Liver (tissue), 9 donors: ENCODE data around the gene NR4A2. TPM values are rescaled to one million over a fixed set of nuclear protein-coding genes. Genes with fewer than 3 reads are reported as not detected.

ENCODE experiments used
- DNase-seq: peaks from one replicate; pipeline ENCODE4 v3.0.0-alpha.2; 2017; ENCODE audit warnings: low spot score
- H3K27ac ChIP-seq, 2 donors: one replicate each; pipeline ENCODE4 v1.7.0; 2013; ENCODE audit warnings: inconsistent platforms in 2 of 2, low read length in 2 of 2, control low read depth in 1 of 2, low read depth in 1 of 2, mild to moderate bottlenecking in 1 of 2
- H3K27me3 ChIP-seq, 4 donors: one replicate each; pipeline versions ENCODE4 v1.6.1 to v1.7.0; 2013; ENCODE audit warnings: low read length in 3 of 4, inconsistent platforms in 1 of 4, mild to moderate bottlenecking in 1 of 4, moderate library complexity in 1 of 4; ENCODE audit not compliant: control insufficient read depth in 4 of 4, insufficient read depth in 4 of 4
- H3K36me3 ChIP-seq, 4 donors: one replicate each; pipeline versions ENCODE4 v1.6.1 to v1.7.0; 2013; ENCODE audit warnings: low read length in 3 of 4, mild to moderate bottlenecking in 3 of 4, low read depth in 1 of 4, moderate library complexity in 1 of 4; ENCODE audit not compliant: control insufficient read depth in 4 of 4, insufficient read depth in 3 of 4
- H3K4me1 ChIP-seq, 4 donors: one replicate each; pipeline versions ENCODE4 v1.6.1 to v1.7.0; 2013; ENCODE audit warnings: low read length in 3 of 4, mild to moderate bottlenecking in 3 of 4, moderate library complexity in 1 of 4; ENCODE audit not compliant: control insufficient read depth in 4 of 4, insufficient read depth in 4 of 4
- H3K4me3 ChIP-seq, 3 donors: one replicate each; pipeline versions ENCODE4 v1.6.1 to v1.7.0; 2013; ENCODE audit warnings: low read length in 3 of 3, control low read depth in 1 of 3, low read depth in 1 of 3, mild to moderate bottlenecking in 1 of 3
- H3K9ac ChIP-seq, 2 donors: one replicate each; pipeline ENCODE4 v1.7.0; 2013; ENCODE audit warnings: low read length in 2 of 2, mild to moderate bottlenecking in 2 of 2, moderate library complexity in 2 of 2, control low read depth in 1 of 2, low read depth in 1 of 2
- H3K9me3 ChIP-seq, 4 donors: one replicate each; pipeline versions ENCODE4 v1.6.1 to v1.7.0; 2013; ENCODE audit warnings: low read length in 3 of 4; ENCODE audit not compliant: control insufficient read depth in 4 of 4
- CTCF ChIP-seq: fragments of 150-350 bp; IDR thresholded peaks from 2 replicates; pipeline ENCODE4 v1.5.1; 2017; ENCODE audit warnings: improper control_type of control experiment, low read depth, low read length; ENCODE audit not compliant: missing input control
- FOXA1 ChIP-seq: IDR thresholded peaks from 2 replicates; pipeline ENCODE4 v1.6.1; 2016; ENCODE audit warnings: antibody characterized with exemption
- FOXA2 ChIP-seq: IDR thresholded peaks from 2 replicates; pipeline ENCODE4 v1.6.1; 2016; ENCODE audit warnings: antibody characterized with exemption
- HNF4A ChIP-seq, 2 donors: conservative IDR thresholded peaks; 2 replicates each; pipeline ENCODE4 v1.6.1; 2016; ENCODE audit warnings: antibody characterized with exemption in 2 of 2, mild to moderate bottlenecking in 2 of 2
- HNF4G ChIP-seq: IDR thresholded peaks from 2 replicates; pipeline ENCODE4 v1.6.1; 2016; ENCODE audit warnings: antibody characterized with exemption
- JUND ChIP-seq, 2 donors: IDR thresholded peaks; 2 replicates each; pipeline ENCODE4 v1.6.1; 2016; ENCODE audit warnings: antibody characterized with exemption in 2 of 2
- MAX ChIP-seq: IDR thresholded peaks from 2 replicates; pipeline ENCODE4 v1.6.1; 2016; ENCODE audit warnings: antibody characterized with exemption
- RAD21 ChIP-seq, 2 donors: IDR thresholded peaks; 2 replicates each; pipeline ENCODE4 v1.6.1; 2016; ENCODE audit warnings: antibody characterized with exemption in 2 of 2, mild to moderate bottlenecking in 2 of 2
- REST ChIP-seq: IDR thresholded peaks from 2 replicates; pipeline ENCODE4 v1.6.1; 2016; ENCODE audit warnings: antibody characterized with exemption, mild to moderate bottlenecking
- RXRA ChIP-seq, 2 donors: IDR thresholded peaks; 2 replicates each; pipeline ENCODE4 v1.6.1; 2017 to 2018; ENCODE audit warnings: antibody characterized with exemption in 2 of 2, mild to moderate bottlenecking in 1 of 2
- SP1 ChIP-seq: IDR thresholded peaks from 2 replicates; pipeline ENCODE4 v1.6.1; 2018; ENCODE audit warnings: antibody characterized with exemption, mild to moderate bottlenecking
- TAF1 ChIP-seq: conservative IDR thresholded peaks from 2 replicates; pipeline ENCODE4 v1.6.1; 2016; ENCODE audit warnings: antibody characterized with exemption, mild to moderate bottlenecking
- YY1 ChIP-seq: IDR thresholded peaks from 2 replicates; pipeline ENCODE4 v1.6.1; 2016; ENCODE audit warnings: antibody characterized with exemption, mild to moderate bottlenecking
- WGBS: extraction: QIAGEN DNeasy Blood & Tissue Kit; methylation state at CpG from one replicate; pipeline ENCODE4 v1.1.7; 2013; 5-methylcytosine and 5-hydroxymethylcytosine counted together
- polyA plus RNA-seq, 2 donors: library from polyadenylated mRNA; stranded (reverse) in 1 of 2; unstranded in 1 of 2; fragments of 200-250 nt in 1 of 2; fragments of >200 nt in 1 of 2; fragmentation: Nextera tagmentation in 1 of 2; extraction: Ambion mirVana in 1 of 2; gene quantifications; one replicate each; pipeline versions ENCODE4 v1.2.1 to v1.2.3, GENCODE V29; 2013 to 2015
- total RNA-seq, 2 donors: library from RNA; depleted of rRNA; stranded (reverse); fragments of >200 nt; gene quantifications; one replicate each; pipeline ENCODE4 v1.2.3, GENCODE V29; 2014
- donor health status: healthy.
- donor health status: healthy.
- donor health status: healthy.
- donor health status: healthy.
- donor health status: healthy.

NR4A2 gene
- total and polyA plus RNA-seq, 4 donors: 0.08 to 0.96 (median 0.25) TPM

GRCh38 chr2:156311976-156312375 is 20.5 kb downstream of the NR4A2 start:
- H3K4me1 ChIP-seq: peaks cover 0 to 8% (median 3%) of the 10 kb centered on the region in 4 donors
- no peak overlapping the region for H3K4me3 ChIP-seq
- no peaks in the 10 kb centered on the region for H3K9me3 ChIP-seq
- no peak for TF ChIP-seq FOXA2
- no peak for TF ChIP-seq RAD21 (IDR thresholded peaks at IDR 0.05)
- TF ChIP-seq TAF1: no peak
- TF ChIP-seq HNF4G: no peak
- TF ChIP-seq FOXA1: no peak
- TF ChIP-seq MAX: no peak
- no peak for TF ChIP-seq JUND (IDR thresholded peaks at IDR 0.05)
- no peak for TF ChIP-seq RXRA (IDR thresholded peaks at IDR 0.05)
- TF ChIP-seq REST: no peak
- TF ChIP-seq CTCF: no peak
- 86% methylated on average over 2 of the region's 2 CpGs for WGBS
- H3K9ac ChIP-seq: no peak overlapping the region
- H3K27ac ChIP-seq: no peak overlapping the region
- H3K27me3 ChIP-seq: no peaks in the 10 kb centered on the region
- H3K36me3 ChIP-seq: no peaks in the 10 kb centered on the region
- DNase-seq: no peak

GRCh38 chr2:156310773-156311172 is 21.7 kb downstream of the NR4A2 start:
- H3K27me3 ChIP-seq: no peaks in the 10 kb centered on the region
- no peaks in the 10 kb centered on the region for H3K36me3 ChIP-seq
- no peak for TF ChIP-seq JUND (IDR thresholded peaks at IDR 0.05)
- TF ChIP-seq FOXA2: no peak
- TF ChIP-seq HNF4G: no peak
- no peak for TF ChIP-seq CTCF
- no peak for TF ChIP-seq SP1
- TF ChIP-seq YY1: no peak
- TF ChIP-seq HNF4A (conservative IDR thresholded peaks at IDR 0.05): no peak
- TF ChIP-seq REST: no peak
- no peak overlapping the region for H3K9ac ChIP-seq
- no peak overlapping the region for H3K4me3 ChIP-seq
- DNase-seq: no peak
- peaks cover 0 to 8% (median 3%) of the 10 kb centered on the region in 4 donors for H3K4me1 ChIP-seq
- no peaks in the 10 kb centered on the region for H3K9me3 ChIP-seq
- H3K27ac ChIP-seq: no peak overlapping the region
